Endodermal cell (in vitro differentiated cells): ENCODE results near the gene CARD6. TPM values are rescaled to one million over a fixed set of nuclear protein-coding genes. Genes with fewer than 3 reads are reported as not detected.
A peak's percentile ranks its signal among the peaks of the same experiment; 100 is the strongest.
"Not testable (repeated sequence)": the region's sequence is repeated elsewhere in the genome, so short reads cannot be mapped to it uniquely, and the experiment has no call there.

ENCODE experiments used
- DNase-seq: peaks from one replicate; pipeline ENCODE4 v3.0.0-alpha.2; 2017
- H3K27ac ChIP-seq: 2 replicates; pipeline ENCODE4 v1.5.1; 2013; ENCODE audit warnings: mild to moderate bottlenecking, low read depth, low read length, moderate library complexity
- H3K27me3 ChIP-seq: 2 replicates; pipeline ENCODE4 v1.6.1; 2013; ENCODE audit warnings: mild to moderate bottlenecking, low read length, moderate library complexity; ENCODE audit not compliant: insufficient read depth, control insufficient read depth, poor library complexity, severe bottlenecking
- H3K36me3 ChIP-seq: 2 replicates; pipeline ENCODE4 v1.7.0; 2013; ENCODE audit warnings: mild to moderate bottlenecking, low read length, moderate library complexity; ENCODE audit not compliant: control insufficient read depth, insufficient read depth
- H3K4me1 ChIP-seq: one replicate; pipeline ENCODE4 v1.7.0; 2013; ENCODE audit warnings: low read length; ENCODE audit not compliant: control insufficient read depth, insufficient read depth
- H3K4me3 ChIP-seq: 2 replicates; pipeline ENCODE4 v1.5.1; 2013; ENCODE audit warnings: mild to moderate bottlenecking, low read length, moderate library complexity
- H3K9ac ChIP-seq: 2 replicates; pipeline ENCODE4 v1.6.1; 2013; ENCODE audit warnings: mild to moderate bottlenecking, low read length, moderate library complexity; ENCODE audit not compliant: poor library complexity, severe bottlenecking; ENCODE audit errors: extremely low read depth
- H3K9me3 ChIP-seq: 2 replicates; pipeline ENCODE4 v1.6.1; 2013; ENCODE audit warnings: mild to moderate bottlenecking, low read length, moderate library complexity; ENCODE audit not compliant: control insufficient read depth
- H3K27ac Mint-ChIP-seq: 2 replicates; pipeline ENCODE4 v1.8.0; 2020; ENCODE audit warnings: mixed read lengths
- H3K27me3 Mint-ChIP-seq: 2 replicates; pipeline ENCODE4 v1.8.0; 2021; ENCODE audit warnings: mild to moderate bottlenecking, mixed read lengths; ENCODE audit not compliant: insufficient read depth
- H3K36me3 Mint-ChIP-seq: 2 replicates; pipeline ENCODE4 v1.8.0; 2020; ENCODE audit warnings: low read depth, mixed read lengths
- H3K4me1 Mint-ChIP-seq: 2 replicates; pipeline ENCODE4 v1.8.0; 2020; ENCODE audit warnings: mixed read lengths
- H3K4me3 Mint-ChIP-seq: 2 replicates; pipeline ENCODE4 v1.8.0; 2020; ENCODE audit warnings: mild to moderate bottlenecking, moderate library complexity, mixed read lengths
- H3K9me3 Mint-ChIP-seq: 2 replicates; pipeline ENCODE4 v1.8.0; 2020; ENCODE audit warnings: mild to moderate bottlenecking, mixed read lengths
- CTCF ChIP-seq: fragments of 200-600 bp; sonication (generic); conservative IDR thresholded peaks from 2 replicates; pipeline ENCODE4 v1.5.0; 2021; ENCODE audit warnings: antibody characterized with exemption, mild to moderate bottlenecking
- WGBS, 2 experiments: methylation state at CpG; one replicate each; pipeline versions ENCODE4 v1.1.5 to v1.1.7; 2013; ENCODE audit warnings: missing lambda C conversion rate in 2 of 2, mixed read lengths in 1 of 2; ENCODE audit not compliant: insufficient coverage in 1 of 2, insufficient read length in 1 of 2; 5-methylcytosine and 5-hydroxymethylcytosine counted together
- long read RNA-seq, 4 experiments: library from polyadenylated mRNA in 2 of 4; library from RNA in 1 of 4; library from capped mRNA in 1 of 4; stranded (forward) in 3 of 4; unstranded in 1 of 4; transcript quantifications; one replicate each; pipeline ENCODE4 v2.0.0, GENCODE V29; 2020 to 2021; ENCODE audit warnings: inconsistent platforms in 1 of 4
- polyA plus RNA-seq, 2 experiments: library from polyadenylated mRNA; stranded (reverse); fragments of 50-300 nt; gene quantifications; one replicate each; pipeline ENCODE4 v1.2.3, GENCODE V29; 2013
- total RNA-seq, 2 donors: library from RNA; stranded (reverse); fragmentation: NEBNext Ultra II Directional in 1 of 2; extraction: Animal tissue kit (Norgen Biotek cat#: 25700) in 1 of 2; gene quantifications; 2 replicates in 1 of 2; 3 replicates in 1 of 2; pipeline ENCODE4 v1.2.1, GENCODE V29; 2021

Gene CARD6
- under 1 TPM; 0.13 TPM for total RNA-seq
- 0.21 TPM for polyA plus RNA-seq (2013, experiment 1 of 2)
- polyA plus RNA-seq (2013, experiment 2 of 2) = not detected
- long read RNA-seq, experiment 1 = 0 reads
- long read RNA-seq, experiment 2 = 0 reads
- long read RNA-seq, experiment 3 = 0 reads
- long read RNA-seq, experiment 4 = 0 reads

- Mint-ChIP-seq H3K9me3 (no peaks in the 10 kb centered on the region), H3K4me1 (peaks cover 17% of the 10 kb centered on the region), H3K36me3 (no peaks in the 10 kb centered on the region), H3K27ac (no peak within 1 kb of the TSS), H3K4me3 (no peak within 1 kb of the TSS), H3K27me3 (peaks cover 1% of the 10 kb centered on the region)
- Histone ChIP-seq H3K4me1 (no peaks in the 10 kb centered on the region), H3K9me3 (no peaks in the 10 kb centered on the region), H3K4me3 (no peak within 1 kb of the TSS), H3K27ac (no peak within 1 kb of the TSS), H3K27me3 (no peaks in the 10 kb centered on the region), H3K9ac (no peak within 1 kb of the TSS), H3K36me3 (no peaks in the 10 kb centered on the region)
- no peak for DNase-seq
- 60 to 80% methylated on average over 5 to 9 of the region's 9 CpGs for WGBS, 2 experiments
- peak; percentile 21 for TF ChIP-seq CTCF
Observed at GRCh38 chr5:40841068-40841805, at the start of gene CARD6. Gene CARD6, plus strand, starts transcription at chr5:40841367. Its CDS starts 16 bp downstream, at chr5:40841383.

GRCh38 chr5:40791715-40792139 lies 49.4 kb upstream of the CARD6 start:
- Histone ChIP-seq H3K36me3 (peaks cover 13% of the 10 kb centered on the region), H3K4me1 (no peaks in the 10 kb centered on the region), H3K27me3 (no peaks in the 10 kb centered on the region), H3K9ac (no peak overlapping the region), H3K9me3 (peaks cover 14% of the 10 kb centered on the region), H3K4me3 (no peak overlapping the region), H3K27ac (no peak overlapping the region)
- Mint-ChIP-seq H3K4me1 (peaks cover 7% of the 10 kb centered on the region), H3K9me3 (peaks cover 11% of the 10 kb centered on the region), H3K36me3 (peaks cover 40% of the 10 kb centered on the region), H3K27me3 (no peaks in the 10 kb centered on the region), H3K4me3 (no peak overlapping the region), H3K27ac (no peak overlapping the region)
- 82 to 100% methylated on average over 1 to 3 of the region's 3 CpGs for WGBS, 2 experiments
- DNase-seq = no peak
- no peak for TF ChIP-seq CTCF

- 82 to 90% methylated on average over 4 to 9 of the region's 10 CpGs for WGBS, 2 experiments
- H3K27me3 ChIP-seq, H3K9me3 Mint-ChIP-seq, H3K27me3 Mint-ChIP-seq, H3K9me3 ChIP-seq, H3K27ac ChIP-seq, H3K4me3 Mint-ChIP-seq, H3K27ac Mint-ChIP-seq, H3K4me3 ChIP-seq, H3K4me1 Mint-ChIP-seq, DNase-seq, H3K4me1 ChIP-seq, H3K9ac ChIP-seq: not testable (repeated sequence)
- peaks cover 13% of the 10 kb centered on the region for H3K36me3 ChIP-seq
- peaks cover 36% of the 10 kb centered on the region for H3K36me3 Mint-ChIP-seq
Observed at GRCh38 chr5:40792691-40793090, 48.5 kb upstream of the CARD6 start.

- H3K27me3 ChIP-seq, H3K4me1 ChIP-seq, H3K4me3 Mint-ChIP-seq, H3K9me3 Mint-ChIP-seq, H3K9ac ChIP-seq, H3K9me3 ChIP-seq, H3K27me3 Mint-ChIP-seq, H3K4me1 Mint-ChIP-seq, H3K27ac ChIP-seq, DNase-seq, H3K27ac Mint-ChIP-seq, H3K4me3 ChIP-seq, H3K36me3 ChIP-seq: not testable (repeated sequence)
- peaks cover 21% of the 10 kb centered on the region for H3K36me3 Mint-ChIP-seq
Observed at GRCh38 chr5:40794340-40794739, 46.8 kb upstream of the CARD6 start.

- not testable (repeated sequence) for H3K9me3 Mint-ChIP-seq, H3K4me1 Mint-ChIP-seq, H3K4me3 Mint-ChIP-seq, H3K9ac ChIP-seq, H3K27ac ChIP-seq, H3K27me3 ChIP-seq, H3K36me3 ChIP-seq, H3K27ac Mint-ChIP-seq, H3K9me3 ChIP-seq, H3K4me1 ChIP-seq, DNase-seq, H3K4me3 ChIP-seq, H3K27me3 Mint-ChIP-seq
- WGBS, 2 experiments = 94 to 100% methylated on average over 1 to 2 of the region's 3 CpGs
- peaks cover 21% of the 10 kb centered on the region for H3K36me3 Mint-ChIP-seq
Observed at GRCh38 chr5:40794877-40795276, 46.3 kb upstream of the CARD6 start.
